GM19395 (cell line): ENCODE measurements around the gene FBP2.
"Not testable (repeated sequence)": the region's sequence is repeated elsewhere in the genome, so short reads cannot be mapped to it uniquely, and the experiment has no call there.

Source experiments
- ATAC-seq: cut with Tn5 transposase; IDR thresholded peaks from one replicate; pipeline ENCODE4 v1.9.1; 2021; ENCODE audit warnings: mild to moderate bottlenecking, moderate library complexity; ENCODE audit not compliant: unreplicated experiment

FBP2 gene

GRCh38 chr9:94607423-94607691, 13.7 kb upstream of the FBP2 start:
- no peak for ATAC-seq

GRCh38 chr9:94606646-94607422, 13.2 kb upstream of the FBP2 start:
- no peak for ATAC-seq

GRCh38 chr9:94603259-94604160, 9.9 kb upstream of the FBP2 start:
- no peak for ATAC-seq

- no peak for ATAC-seq
These were observed 9.0 kb upstream of the FBP2 start for GRCh38 chr9:94602666-94603065.

GRCh38 chr9:94600715-94601114, 7.1 kb upstream of the FBP2 start:
- ATAC-seq, result no peak

GRCh38 chr9:94600258-94600657, 6.6 kb upstream of the FBP2 start:
- ATAC-seq, result no peak

- no peak for ATAC-seq
These were observed 5.5 kb upstream of the FBP2 start for GRCh38 chr9:94599102-94599501.

GRCh38 chr9:94592683-94593082, 941 bp downstream of the FBP2 start:
- not testable (repeated sequence) for ATAC-seq

GRCh38 chr9:94591876-94592275, 1.7 kb downstream of the FBP2 start:
- no peak for ATAC-seq

GRCh38 chr9:94591046-94591545, 2.5 kb downstream of the FBP2 start:
- ATAC-seq, result not testable (repeated sequence)

- ATAC-seq, result no peak
These were observed 4.9 kb downstream of the FBP2 start for GRCh38 chr9:94588681-94589080.

- ATAC-seq, result no peak
These were observed 6.8 kb downstream of the FBP2 start for GRCh38 chr9:94586814-94587213.

GRCh38 chr9:94586316-94586715, 7.3 kb downstream of the FBP2 start:
- ATAC-seq, result no peak

- no peak for ATAC-seq
These were observed 9.1 kb downstream of the FBP2 start for GRCh38 chr9:94584555-94584954.

- ATAC-seq, result no peak
These were observed 11.9 kb downstream of the FBP2 start for GRCh38 chr9:94581728-94582127.

GRCh38 chr9:94577571-94577970, 16.1 kb downstream of the FBP2 start:
- ATAC-seq, result no peak

GRCh38 chr9:94577036-94577435, 16.6 kb downstream of the FBP2 start:
- no peak for ATAC-seq

GRCh38 chr9:94576131-94576530, 17.5 kb downstream of the FBP2 start:
- no peak for ATAC-seq

GRCh38 chr9:94568972-94569712, 24.5 kb downstream of the FBP2 start:
- ATAC-seq, result no peak

GRCh38 chr9:94568250-94568889, 25.3 kb downstream of the FBP2 start:
- ATAC-seq, result no peak

- no peak for ATAC-seq
These were observed 26.4 kb downstream of the FBP2 start for GRCh38 chr9:94567271-94567670.
